ENCODE data around the gene FLT3.

Gene FLT3

GRCh38 chr13:27954406-27954851, 145.9 kb downstream of the FLT3 start:
- no peak overlapping the region for H3K27ac ChIP-seq
- TF ChIP-seq, protein P1, sequence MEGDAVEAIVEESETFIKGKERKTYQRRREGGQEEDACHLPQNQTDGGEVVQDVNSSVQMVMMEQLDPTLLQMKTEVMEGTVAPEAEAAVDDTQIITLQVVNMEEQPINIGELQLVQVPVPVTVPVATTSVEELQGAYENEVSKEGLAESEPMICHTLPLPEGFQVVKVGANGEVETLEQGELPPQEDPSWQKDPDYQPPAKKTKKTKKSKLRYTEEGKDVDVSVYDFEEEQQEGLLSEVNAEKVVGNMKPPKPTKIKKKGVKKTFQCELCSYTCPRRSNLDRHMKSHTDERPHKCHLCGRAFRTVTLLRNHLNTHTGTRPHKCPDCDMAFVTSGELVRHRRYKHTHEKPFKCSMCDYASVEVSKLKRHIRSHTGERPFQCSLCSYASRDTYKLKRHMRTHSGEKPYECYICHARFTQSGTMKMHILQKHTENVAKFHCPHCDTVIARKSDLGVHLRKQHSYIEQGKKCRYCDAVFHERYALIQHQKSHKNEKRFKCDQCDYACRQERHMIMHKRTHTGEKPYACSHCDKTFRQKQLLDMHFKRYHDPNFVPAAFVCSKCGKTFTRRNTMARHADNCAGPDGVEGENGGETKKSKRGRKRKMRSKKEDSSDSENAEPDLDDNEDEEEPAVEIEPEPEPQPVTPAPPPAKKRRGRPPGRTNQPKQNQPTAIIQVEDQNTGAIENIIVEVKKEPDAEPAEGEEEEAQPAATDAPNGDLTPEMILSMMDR (IDR thresholded peaks at IDR 0.05) = no peak
- no peak for TF ChIP-seq ZFX (IDR thresholded peaks at IDR 0.05; ENCODE audit: borderline replicate concordance)

- no peak overlapping the region for H3K27ac ChIP-seq
Observed at GRCh38 chr13:27953676-27954405, 146.5 kb downstream of the FLT3 start.

More at GRCh38 chr13:27953676-27954405, 146.5 kb downstream of the FLT3 start:
- no peak for TF ChIP-seq ZFX (IDR thresholded peaks at IDR 0.05; ENCODE audit: borderline replicate concordance)
- TF ChIP-seq, protein P1 (IDR thresholded peaks at IDR 0.05) = peak; percentile 97
